ENCODE data around the gene PKP1. TPM values are rescaled to one million over a fixed set of nuclear protein-coding genes. Genes with fewer than 3 reads are reported as not detected.

The PKP1 gene
- total RNA-seq, 1 donor from 2014 or later: 0.02 TPM

GRCh38 chr1:201320168-201320788 lies 37.0 kb downstream of the PKP1 start:
- no peak overlapping the region for H3K4me3 ChIP-seq
- no peaks in the 10 kb centered on the region for H3K36me3 ChIP-seq
- H3K4me1 Mint-ChIP-seq: no peaks in the 10 kb centered on the region
- no peak for DNase-seq (ENCODE audit: low spot score)
- no peaks in the 10 kb centered on the region for H3F3A ChIP-seq (ENCODE audit: low read depth)
- peaks cover 8% of the 10 kb centered on the region for H3K27me3 Mint-ChIP-seq (ENCODE audit: insufficient read depth, low read depth)
- no peak overlapping the region for H3K9ac ChIP-seq
- no peak overlapping the region for H2AFZ ChIP-seq (replicated peaks)
- no peak overlapping the region for H3K27ac Mint-ChIP-seq
- no peak for TF ChIP-seq EZH2 (IDR thresholded peaks at IDR 0.05)
- no peak for TF ChIP-seq EZH2phosphoT487 (IDR thresholded peaks at IDR 0.05)
- TF ChIP-seq CTCF (IDR thresholded peaks at IDR 0.05): no peak
- no peaks in the 10 kb centered on the region for H3K9me3 Mint-ChIP-seq
- no peaks in the 10 kb centered on the region for H4K20me1 ChIP-seq (ENCODE audit: low read depth)
- no peaks in the 10 kb centered on the region for H3K36me3 Mint-ChIP-seq
- H3K4me3 Mint-ChIP-seq: no peak overlapping the region
- no peak overlapping the region for H3K27ac ChIP-seq
- no peaks in the 10 kb centered on the region for H3K27me3 ChIP-seq
- H3K79me2 ChIP-seq (ENCODE audit: low read depth): no peaks in the 10 kb centered on the region
- H3K9me3 ChIP-seq (ENCODE audit: low read depth): no peaks in the 10 kb centered on the region
- H3K4me2 ChIP-seq: no peak overlapping the region
- no peaks in the 10 kb centered on the region for H3K4me1 ChIP-seq

- no peaks in the 10 kb centered on the region for H3K4me1 Mint-ChIP-seq
These were observed 38.6 kb downstream of the PKP1 start for GRCh38 chr1:201321826-201322390.

GRCh38 chr1:201322653-201323510 lies 39.6 kb downstream of the PKP1 start:
- Mint-ChIP-seq H3K27me3 (ENCODE audit: insufficient read depth, low read depth) (peaks cover 12% of the 10 kb centered on the region), H3K36me3 (no peaks in the 10 kb centered on the region), H3K9me3 (peaks cover 2% of the 10 kb centered on the region), H3K4me3 (no peak overlapping the region), H3K4me1 (no peaks in the 10 kb centered on the region), H3K27ac (no peak overlapping the region)
- H4K20me1 ChIP-seq (ENCODE audit: low read depth): no peaks in the 10 kb centered on the region
- H3K27me3 ChIP-seq: no peaks in the 10 kb centered on the region
- no peaks in the 10 kb centered on the region for H3F3A ChIP-seq (ENCODE audit: low read depth)
- no peak overlapping the region for H3K4me2 ChIP-seq
- H3K79me2 ChIP-seq (ENCODE audit: low read depth): no peaks in the 10 kb centered on the region
- H3K9me3 ChIP-seq (ENCODE audit: low read depth): no peaks in the 10 kb centered on the region
- no peak for TF ChIP-seq CTCF (IDR thresholded peaks at IDR 0.05)
- no peak overlapping the region for H3K27ac ChIP-seq
- DNase-seq (ENCODE audit: low spot score): no peak
- no peak overlapping the region for H3K9ac ChIP-seq
- H3K36me3 ChIP-seq: no peaks in the 10 kb centered on the region
- no peak overlapping the region for H3K4me3 ChIP-seq
- H2AFZ ChIP-seq (replicated peaks): no peak overlapping the region
- no peaks in the 10 kb centered on the region for H3K4me1 ChIP-seq

More at GRCh38 chr1:201321826-201322390, 38.6 kb downstream of the PKP1 start:
- Histone ChIP-seq H4K20me1 (ENCODE audit: low read depth) (no peaks in the 10 kb centered on the region), H3K4me2 (no peak overlapping the region), H3K4me3 (no peak overlapping the region), H3K27me3 (no peaks in the 10 kb centered on the region), H3K36me3 (no peaks in the 10 kb centered on the region), H3K27ac (no peak overlapping the region), H3K79me2 (ENCODE audit: low read depth) (no peaks in the 10 kb centered on the region), H3K4me1 (no peaks in the 10 kb centered on the region), H2AFZ (replicated peaks) (no peak overlapping the region), H3K9me3 (ENCODE audit: low read depth) (no peaks in the 10 kb centered on the region), H3K9ac (no peak overlapping the region), H3F3A (ENCODE audit: low read depth) (no peaks in the 10 kb centered on the region)
- no peaks in the 10 kb centered on the region for H3K36me3 Mint-ChIP-seq
- no peak for DNase-seq (ENCODE audit: low spot score)
- H3K27me3 Mint-ChIP-seq (ENCODE audit: insufficient read depth, low read depth): peaks cover 8% of the 10 kb centered on the region
- H3K27ac Mint-ChIP-seq: no peak overlapping the region
- no peak for TF ChIP-seq EZH2 (IDR thresholded peaks at IDR 0.05)
- no peak for TF ChIP-seq EZH2phosphoT487 (IDR thresholded peaks at IDR 0.05)
- no peak for TF ChIP-seq CTCF (IDR thresholded peaks at IDR 0.05)
- peaks cover 2% of the 10 kb centered on the region for H3K9me3 Mint-ChIP-seq
- H3K4me3 Mint-ChIP-seq: no peak overlapping the region
